HG02840 (cell line): Measurements from ENCODE around the gene UBE2J2.
A peak's percentile ranks its signal among the peaks of the same experiment; 100 is the strongest.
"Not testable (repeated sequence)": the region's sequence is repeated elsewhere in the genome, so short reads cannot be mapped to it uniquely, and the experiment has no call there.

Experiments used
- ATAC-seq: cut with Tn5 transposase; IDR thresholded peaks from one replicate; pipeline ENCODE4 v1.9.1; 2021; ENCODE audit warnings: mild to moderate bottlenecking, moderate library complexity, moderate number of reproducible peaks; ENCODE audit not compliant: unreplicated experiment, low FRiP score

The UBE2J2 gene

DNA sequence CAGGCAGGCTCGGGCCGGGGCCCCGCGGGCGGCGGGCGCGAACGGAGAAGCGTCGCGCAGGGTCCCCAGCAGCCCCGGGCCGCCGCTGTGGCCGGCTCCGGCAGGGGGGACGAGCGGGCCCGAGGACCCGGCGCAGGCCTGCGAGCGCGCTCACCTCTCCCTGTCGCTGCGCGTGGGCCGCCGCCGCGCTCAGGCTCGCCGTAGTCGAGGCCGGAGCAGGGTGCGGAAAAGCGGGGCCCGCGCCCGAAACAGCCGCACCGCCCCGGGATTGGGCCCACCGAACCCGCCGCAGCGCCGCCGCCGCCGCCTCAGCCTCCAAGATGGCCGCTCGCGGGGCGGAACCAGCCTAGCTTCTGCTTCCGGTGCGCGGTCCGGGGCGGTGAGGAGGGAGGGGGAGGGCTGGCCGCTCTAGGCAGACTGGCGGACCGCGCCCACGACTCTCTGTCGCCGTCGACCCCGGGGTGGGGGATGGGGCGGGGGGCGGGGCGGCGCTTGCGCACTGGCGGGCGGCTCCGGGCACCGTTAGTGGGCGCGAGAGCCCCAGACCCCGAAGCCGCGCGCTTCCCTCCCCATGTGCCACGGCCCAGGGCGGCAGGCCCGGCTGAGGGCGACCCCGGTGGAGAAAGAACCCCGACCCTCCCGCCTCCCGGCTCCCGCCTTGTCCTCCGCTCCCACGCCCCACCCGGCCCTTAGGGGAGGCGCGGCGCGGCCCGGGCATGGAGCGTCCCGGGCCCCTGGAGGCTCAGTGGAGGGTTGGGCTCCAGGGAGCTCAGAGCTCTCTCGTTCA is at the start of gene UBE2J2:
UBE2J2 (minus strand) TSS at position 343 of the 787 bp plus-strand sequence. CDS start 5,862 bp downstream, outside the sequence.
- peak; percentile 76 for ATAC-seq

DNA sequence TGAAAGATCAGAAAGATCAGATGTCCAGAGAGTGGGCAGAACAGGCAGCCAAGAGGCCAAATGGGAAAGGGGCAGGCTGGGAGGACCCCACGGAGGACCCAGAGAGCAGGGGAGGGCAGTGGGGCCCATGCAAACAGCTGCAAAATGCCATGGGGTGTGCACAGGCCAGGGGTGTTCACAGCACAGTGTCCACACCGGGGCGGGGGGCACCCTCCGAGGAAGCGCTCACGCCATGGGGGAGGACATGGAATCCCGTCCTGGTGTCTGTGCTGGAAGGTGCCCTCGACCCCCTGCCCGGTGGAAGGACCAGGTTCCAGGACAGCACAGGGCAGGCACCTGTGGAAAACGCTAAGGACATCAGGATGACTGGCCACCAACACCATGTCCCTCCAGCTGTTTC is 49.3 kb upstream of the UBE2J2 start:
- ATAC-seq, result no peak

- no peak for ATAC-seq
Measured at GRCh38 chr1:1322418-1322817, 48.8 kb upstream of the UBE2J2 start.

DNA sequence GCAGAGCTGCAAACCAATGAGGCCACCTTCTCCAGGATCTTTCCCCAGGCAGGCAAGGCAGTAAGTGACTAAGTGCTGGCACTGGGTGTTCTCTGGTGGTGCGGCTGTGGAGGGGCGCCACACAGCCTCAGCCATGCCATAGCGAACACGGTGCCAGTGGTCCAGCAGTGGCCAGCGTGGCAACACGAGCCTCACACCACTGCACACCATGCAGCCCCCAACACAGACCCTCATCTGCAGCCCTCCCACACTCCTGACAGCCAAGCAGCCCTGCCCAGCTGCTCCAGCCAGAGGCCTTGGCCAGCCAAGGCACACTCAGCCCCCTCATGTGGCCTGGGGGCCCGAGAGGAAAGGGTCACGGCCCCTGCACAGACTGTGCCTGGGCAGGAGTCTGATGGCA is 47.8 kb upstream of the UBE2J2 start:
- no peak for ATAC-seq

DNA sequence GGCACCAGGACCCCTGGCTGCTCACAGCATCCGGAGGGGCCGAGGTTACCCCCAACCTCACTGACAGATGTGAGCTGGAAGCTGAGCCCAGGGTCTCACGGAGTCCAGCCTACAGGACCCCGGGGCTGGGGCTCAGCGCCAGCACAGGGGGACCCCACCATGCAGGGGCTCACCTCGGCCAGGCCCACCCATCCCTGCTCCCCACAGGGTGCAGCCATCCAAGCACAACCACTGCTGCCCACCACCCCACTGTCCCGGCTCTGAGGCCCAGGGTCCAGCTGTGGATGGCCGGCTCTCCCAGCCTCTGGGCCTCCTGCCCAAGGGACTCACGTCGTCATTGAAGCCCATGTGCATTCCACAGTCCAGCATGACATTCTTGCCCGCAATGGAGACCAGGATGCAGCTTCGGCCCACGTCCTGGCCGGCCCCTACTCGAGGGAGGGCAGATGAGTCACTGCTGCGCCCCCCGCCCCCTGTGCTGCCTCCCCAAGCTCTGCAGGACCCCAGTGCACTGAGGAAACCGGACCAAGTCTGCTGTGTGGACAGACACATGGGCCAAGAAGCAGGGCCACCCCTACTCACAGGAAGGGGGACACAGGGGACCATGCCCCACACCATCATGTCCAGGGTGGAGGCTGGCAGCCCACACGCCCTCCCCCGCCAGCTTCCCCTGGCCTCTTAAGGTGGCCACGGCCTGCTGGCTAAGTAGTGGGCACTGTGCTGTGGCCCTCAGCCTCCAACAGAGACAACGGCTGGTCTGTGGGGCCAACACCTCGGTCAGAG is 47.2 kb upstream of the UBE2J2 start:
- no peak for ATAC-seq

DNA sequence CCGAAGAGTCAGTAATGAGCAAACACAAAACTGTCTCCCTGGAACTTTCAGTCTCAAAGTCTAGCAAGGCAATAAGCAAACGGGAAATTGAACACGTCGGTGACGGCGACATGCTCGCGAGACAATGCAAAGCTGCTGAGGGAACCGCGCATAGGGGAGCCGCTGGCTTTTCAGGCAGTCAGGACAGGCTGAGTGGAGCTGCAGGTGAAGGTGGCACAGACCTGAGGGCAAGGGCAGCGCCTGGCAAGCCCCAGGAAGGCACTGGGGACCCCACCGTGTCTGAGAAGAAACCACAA is 45.9 kb upstream of the UBE2J2 start:
- no peak for ATAC-seq

- no peak for ATAC-seq
Measured at GRCh38 chr1:1318777-1319645, 45.4 kb upstream of the UBE2J2 start.

DNA sequence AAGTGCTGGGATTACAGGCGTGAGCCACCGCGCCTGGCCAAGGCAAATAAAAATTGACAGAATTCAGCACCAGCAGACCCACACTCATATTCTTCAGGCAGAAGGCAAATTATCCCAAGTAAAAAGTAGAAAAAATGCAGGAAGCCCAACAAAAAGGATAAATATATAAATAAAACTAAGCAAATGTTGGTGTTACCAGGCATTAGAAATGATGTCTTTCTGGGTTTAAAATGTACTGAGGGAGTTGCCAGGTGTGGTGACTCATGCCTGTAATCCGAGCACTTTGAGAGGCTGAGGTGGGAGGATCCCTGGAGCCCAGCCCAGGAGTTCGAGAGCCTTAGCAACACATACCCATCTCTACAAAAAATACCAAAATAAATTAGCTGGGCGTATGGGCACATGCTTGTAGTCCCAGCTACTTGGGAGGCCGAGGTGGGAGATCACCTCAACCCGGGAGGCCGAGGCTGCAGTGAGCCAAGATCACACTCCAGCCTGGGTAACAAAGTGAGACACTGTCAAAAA is 44.5 kb upstream of the UBE2J2 start:
- no peak for ATAC-seq

DNA sequence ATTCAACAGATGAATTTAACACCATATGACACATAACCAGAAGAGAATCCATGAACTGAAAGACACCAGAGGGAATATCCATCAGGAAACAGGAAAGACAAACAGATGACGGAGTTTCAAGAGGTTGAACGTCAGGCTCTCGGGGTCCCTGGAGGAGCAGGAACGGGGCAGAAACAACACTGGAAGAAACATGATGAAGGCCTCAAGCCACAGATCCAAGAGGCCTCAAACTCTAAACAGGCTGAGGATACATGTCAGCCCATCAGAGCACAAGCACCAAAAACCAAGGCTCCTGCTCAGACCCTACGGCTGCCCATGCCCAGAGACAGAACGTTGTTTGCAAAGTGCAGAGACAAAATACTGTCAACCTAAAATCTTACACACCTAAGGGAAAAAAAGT is 43.8 kb upstream of the UBE2J2 start:
- no peak for ATAC-seq

- ATAC-seq, result not testable (repeated sequence)
Measured at GRCh38 chr1:1316199-1316598, 42.5 kb upstream of the UBE2J2 start.

GRCh38 chr1:1315435-1315954 is 41.8 kb upstream of the UBE2J2 start:
- ATAC-seq, result no peak

- ATAC-seq, result no peak
Measured at GRCh38 chr1:1314678-1315335, 41.2 kb upstream of the UBE2J2 start.

GRCh38 chr1:1314237-1314586 is 40.6 kb upstream of the UBE2J2 start:
- no peak for ATAC-seq

GRCh38 chr1:1313500-1314236 is 40.0 kb upstream of the UBE2J2 start:
- ATAC-seq, result no peak

DNA sequence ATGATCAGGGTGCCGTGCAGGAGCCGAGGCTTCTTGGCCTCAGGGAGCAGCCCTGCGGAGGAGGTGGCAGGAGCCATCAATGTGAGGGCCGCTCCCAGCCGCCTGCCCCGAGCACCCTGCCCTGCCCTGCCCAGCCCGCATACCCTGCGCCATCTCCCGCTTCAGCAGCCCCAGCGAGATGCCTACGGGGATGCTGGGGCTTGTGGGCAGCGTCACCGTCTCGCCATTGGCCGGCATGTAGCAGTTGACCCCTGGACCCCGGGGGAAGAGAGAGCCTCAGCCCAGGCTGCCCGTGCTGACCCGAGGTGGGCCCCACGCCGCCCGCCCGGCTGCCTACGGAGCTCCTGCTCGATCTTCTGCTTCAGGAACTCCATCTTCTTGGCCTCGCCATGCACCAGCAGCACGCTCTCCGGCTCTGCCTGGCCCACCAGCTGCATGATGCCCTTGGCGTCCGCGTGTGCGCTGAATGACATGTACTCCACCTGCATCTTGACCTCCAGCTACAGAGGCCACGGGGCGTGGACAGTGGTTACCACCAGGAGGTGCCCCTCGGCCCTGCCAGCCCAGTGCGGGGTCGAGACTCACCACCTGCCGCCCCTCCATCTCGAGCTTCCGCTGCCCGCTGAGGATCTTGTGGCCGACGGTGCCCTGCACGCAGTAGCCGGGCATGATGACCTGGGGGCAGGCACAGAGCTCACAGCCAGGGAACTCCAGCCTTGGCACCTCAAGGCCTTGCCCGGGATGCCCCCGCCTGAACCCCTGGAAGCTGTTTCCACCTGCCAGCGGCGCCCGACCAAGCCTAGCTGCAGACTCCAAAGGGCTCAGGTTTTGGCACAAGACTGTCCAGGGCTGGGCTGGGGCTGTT is 39.0 kb upstream of the UBE2J2 start:
- ATAC-seq, result no peak

- no peak for ATAC-seq
Measured at GRCh38 chr1:1311107-1312104, 37.8 kb upstream of the UBE2J2 start.

- no peak for ATAC-seq
Measured at GRCh38 chr1:1310476-1311053, 36.9 kb upstream of the UBE2J2 start.
